ENCODE results near the gene ANK2.
"Not testable (repeated sequence)": the region's sequence is repeated elsewhere in the genome, so short reads cannot be mapped to it uniquely, and the experiment has no call there.

Gene ANK2

GRCh38 chr4:113146876-113147358 is 97.5 kb downstream of the ANK2 start:
- in situ Hi-C loops (cut with MboI; ENCODE audit: low sequenced_read_pairs) = no loop called here

- in situ Hi-C loops (cut with MboI; ENCODE audit: low sequenced_read_pairs) = no loop called here
Observed at GRCh38 chr4:113147498-113148111, 98.2 kb downstream of the ANK2 start.

- in situ Hi-C loops (cut with MboI; ENCODE audit: low sequenced_read_pairs) = no loop called here
Observed at GRCh38 chr4:113148925-113149324, 99.5 kb downstream of the ANK2 start.

GRCh38 chr4:113153529-113154101 is 104.2 kb downstream of the ANK2 start:
- in situ Hi-C loops (cut with MboI; ENCODE audit: low sequenced_read_pairs) = no loop called here

GRCh38 chr4:113154281-113154680 is 104.8 kb downstream of the ANK2 start:
- in situ Hi-C loops (cut with MboI; ENCODE audit: low sequenced_read_pairs) = no loop called here

GRCh38 chr4:113157086-113157857 is 107.8 kb downstream of the ANK2 start:
- in situ Hi-C loops (cut with MboI; ENCODE audit: low sequenced_read_pairs) = no loop called here

GRCh38 chr4:113159942-113160545 is 110.6 kb downstream of the ANK2 start:
- in situ Hi-C loops (cut with MboI; ENCODE audit: low sequenced_read_pairs) = no loop called here

- in situ Hi-C loops (cut with MboI; ENCODE audit: low sequenced_read_pairs) = no loop called here
Observed at GRCh38 chr4:113160548-113160947, 111.1 kb downstream of the ANK2 start.

GRCh38 chr4:113162089-113162488 is 112.6 kb downstream of the ANK2 start:
- in situ Hi-C loops (cut with MboI; ENCODE audit: low sequenced_read_pairs) = no loop called here

- in situ Hi-C loops (cut with MboI; ENCODE audit: low sequenced_read_pairs) = no loop called here
Observed at GRCh38 chr4:113169368-113169767, 119.9 kb downstream of the ANK2 start.

- in situ Hi-C loops (cut with MboI; ENCODE audit: low sequenced_read_pairs) = no loop called here
Observed at GRCh38 chr4:113170115-113170804, 120.8 kb downstream of the ANK2 start.

GRCh38 chr4:113170805-113171468 is 121.5 kb downstream of the ANK2 start:
- in situ Hi-C loops (cut with MboI; ENCODE audit: low sequenced_read_pairs) = no loop called here

GRCh38 chr4:113173126-113173792 is 123.8 kb downstream of the ANK2 start:
- in situ Hi-C loops (cut with MboI; ENCODE audit: low sequenced_read_pairs) = no loop called here

GRCh38 chr4:113173793-113174264 is 124.4 kb downstream of the ANK2 start:
- in situ Hi-C loops (cut with MboI; ENCODE audit: low sequenced_read_pairs) = no loop called here

- in situ Hi-C loops (cut with MboI; ENCODE audit: low sequenced_read_pairs) = no loop called here
Observed at GRCh38 chr4:113179091-113179490, 129.6 kb downstream of the ANK2 start.

GRCh38 chr4:113179996-113180395 is 130.5 kb downstream of the ANK2 start:
- in situ Hi-C loops (cut with MboI; ENCODE audit: low sequenced_read_pairs) = no loop called here

- in situ Hi-C loops (cut with MboI; ENCODE audit: low sequenced_read_pairs) = no loop called here
Observed at GRCh38 chr4:113181289-113182007, 132.0 kb downstream of the ANK2 start.

- in situ Hi-C loops (cut with MboI; ENCODE audit: low sequenced_read_pairs) = no loop called here
Observed at GRCh38 chr4:113183032-113183605, 133.7 kb downstream of the ANK2 start.

- in situ Hi-C loops (cut with MboI; ENCODE audit: low sequenced_read_pairs) = not testable (repeated sequence)
Observed at GRCh38 chr4:113186220-113186619, 136.8 kb downstream of the ANK2 start.

Measured in HL-60/S4 treated with retinoic acid at 250 ng/mL for 4 days and 3 days (cell line).